GM12892 (cell line): ENCODE results near the gene VPS52.

Source experiments
- POLR2A ChIP-seq: IDR thresholded peaks from 2 replicates; pipeline ENCODE4 v1.6.1; 2011; ENCODE audit warnings: low read depth, low read length, control low read depth
- POLR2AphosphoS5 ChIP-seq: IDR thresholded peaks from 2 replicates; pipeline ENCODE4 v1.6.1; 2011; ENCODE audit warnings: low read depth, low read length, control low read depth
- TAF1 ChIP-seq: IDR thresholded peaks from 2 replicates; pipeline ENCODE4 v1.6.1; 2011; ENCODE audit warnings: low read depth, mild to moderate bottlenecking, control low read depth, low read length, borderline replicate concordance

DNA sequence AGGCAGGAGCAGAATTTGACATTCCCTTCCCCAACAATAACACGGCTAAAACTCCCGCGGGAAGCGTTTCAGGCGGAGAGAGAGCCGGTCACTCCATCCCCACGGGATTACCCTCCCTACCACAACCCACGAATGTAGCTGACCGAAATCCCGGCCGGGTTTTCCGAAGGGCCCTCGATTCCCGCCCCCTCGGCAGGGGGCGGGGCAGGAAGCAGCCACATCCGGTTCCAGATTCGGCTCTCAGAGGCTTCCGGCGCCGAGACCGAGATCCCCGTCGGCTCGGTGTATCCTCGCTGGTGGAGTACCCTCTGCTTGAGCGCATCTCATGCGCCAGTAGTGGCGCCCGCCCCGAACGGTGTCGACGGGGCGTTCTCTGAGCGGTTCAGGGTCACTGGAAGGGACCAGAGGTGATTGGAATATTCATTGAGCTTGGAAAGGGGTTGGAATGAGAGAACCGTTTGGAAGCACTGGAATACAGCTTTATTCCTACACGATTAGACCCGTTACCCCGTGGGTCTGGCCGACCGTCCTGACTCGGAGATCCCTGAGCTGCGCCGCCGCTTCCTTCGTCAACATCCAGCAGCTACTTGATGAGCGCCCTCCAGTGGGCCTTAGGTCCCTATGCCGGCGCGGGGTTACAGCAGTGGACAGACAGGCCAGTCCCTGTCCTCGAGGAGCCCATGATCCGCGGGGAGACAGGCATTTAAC, 27.7 kb upstream of the VPS52 start:
- peak; percentile 79 for TF ChIP-seq POLR2AphosphoS5
- TF ChIP-seq POLR2A, result peak; percentile 78; the same call in 1 of the 2 replicates
- no peak for TF ChIP-seq TAF1
